Lung (tissue), 12 donors: ENCODE data around the gene E4F1. TPM values are rescaled to one million over a fixed set of nuclear protein-coding genes. Genes with fewer than 3 reads are reported as not detected.

Experiments used
- ATAC-seq: fragments of 200-7000 bp; cut with Tn5 transposase; one replicate; pipeline ENCODE4 v1.9.1; 2020; ENCODE audit warnings: moderate number of reproducible peaks; ENCODE audit not compliant: insufficient read depth, low FRiP score
- DNase-seq, 3 donors: peaks; one replicate each; pipeline ENCODE4 v3.0.0-alpha.2; 2013 to 2017
- H3K27ac ChIP-seq, 2 donors: one replicate each; pipeline ENCODE4 v1.5.1; 2013; ENCODE audit warnings: mild to moderate bottlenecking in 2 of 2, moderate library complexity in 2 of 2, control low read depth in 1 of 2, inconsistent platforms in 1 of 2, low read depth in 1 of 2, low read length in 1 of 2
- H3K27me3 ChIP-seq, 3 donors: one replicate each; pipeline ENCODE4 v1.5.1; 2013; ENCODE audit warnings: low read length in 2 of 3; ENCODE audit not compliant: control insufficient read depth in 3 of 3, insufficient read depth in 3 of 3
- H3K36me3 ChIP-seq, 4 donors: one replicate each; pipeline ENCODE4 v1.5.1; 2013; ENCODE audit warnings: low read length in 4 of 4, mild to moderate bottlenecking in 1 of 4, moderate library complexity in 1 of 4; ENCODE audit not compliant: control insufficient read depth in 4 of 4, insufficient read depth in 4 of 4
- H3K4me1 ChIP-seq, 5 donors: one replicate each; pipeline ENCODE4 v1.5.1; 2013; ENCODE audit warnings: low read length in 5 of 5, mild to moderate bottlenecking in 2 of 5, moderate library complexity in 1 of 5; ENCODE audit not compliant: control insufficient read depth in 5 of 5, insufficient read depth in 5 of 5
- H3K4me3 ChIP-seq: one replicate; pipeline ENCODE4 v1.5.1; 2013; ENCODE audit warnings: mild to moderate bottlenecking, control low read depth, moderate library complexity
- H3K9ac ChIP-seq, 2 donors: one replicate each; pipeline ENCODE4 v1.5.1; 2013; ENCODE audit warnings: low read length in 2 of 2, control low read depth in 1 of 2; ENCODE audit not compliant: insufficient read depth in 1 of 2
- H3K9me3 ChIP-seq, 4 donors: one replicate each; pipeline ENCODE4 v1.5.1; 2013; ENCODE audit warnings: low read length in 3 of 4, mild to moderate bottlenecking in 1 of 4, moderate library complexity in 1 of 4; ENCODE audit not compliant: control insufficient read depth in 4 of 4, insufficient read depth in 3 of 4
- CTCF ChIP-seq: IDR thresholded peaks from 2 replicates; pipeline ENCODE4 v1.5.1; 2012; ENCODE audit warnings: mild to moderate bottlenecking; ENCODE audit errors: control extremely low read depth, extremely low read depth
- WGBS, 2 donors: extraction: QIAGEN DNeasy Blood & Tissue Kit; methylation state at CpG; one replicate each; pipeline ENCODE4 v1.1.7; 2013; 5-methylcytosine and 5-hydroxymethylcytosine counted together
- polyA plus RNA-seq, 2 donors: library from polyadenylated mRNA; stranded (reverse); fragments of 200-250 nt; gene quantifications; one replicate each; pipeline ENCODE4 v1.2.1, GENCODE V29; 2013
- total RNA-seq, 2 donors: library from RNA; depleted of rRNA in 1 of 2; stranded (reverse); fragments of >200 nt in 1 of 2; gene quantifications; one replicate each; pipeline ENCODE4 v1.2.1, GENCODE V29; 2014 to 2021
- donor health status: control.
- donor health status: control.
- donor health status: Bipolar disorder and iron deficiency.
- donor health status: healthy.
- donor health status: DM: yes; HTN: yes; CAD: no.

Gene E4F1
- total and polyA plus RNA-seq, 4 donors: 21.0 to 30.2 (median 24.8) TPM

- Histone ChIP-seq H3K9ac (no peak overlapping the region), H3K4me1 (peaks cover 0 to 20% (median 9%) of the 10 kb centered on the region in 5 donors), H3K27me3 (no peaks in the 10 kb centered on the region), H3K27ac (peak overlapping the region; percentile 76 to 95), H3K9me3 (no peaks in the 10 kb centered on the region), H3K4me3 (no peak overlapping the region), H3K36me3 (peaks cover 0 to 25% (median 4%) of the 10 kb centered on the region in 4 donors)
- ATAC-seq (no peak), DNase-seq (no peak)
- TF ChIP-seq CTCF: no peak
- 49 to 61% methylated on average over 19 of the region's 19 CpGs for WGBS, 2 donors
These were observed 10.7 kb upstream of the E4F1 start for GRCh38 chr16:2212362-2213324.

- Histone ChIP-seq H3K36me3 (peaks cover 0 to 11% (median 2%) of the 10 kb centered on the region in 4 donors), H3K27me3 (no peaks in the 10 kb centered on the region), H3K27ac (peak overlapping the region; percentile 95), H3K4me3 (peak overlapping the region; percentile 81), H3K9me3 (no peaks in the 10 kb centered on the region), H3K9ac (peak overlapping the region in 1 of 2 donors; percentile 47), H3K4me1 (peaks cover 0 to 20% (median 9%) of the 10 kb centered on the region in 5 donors)
- WGBS, 2 donors: 1% methylated on average over 80 to 98 of the region's 98 CpGs
- no peak for TF ChIP-seq CTCF
- ATAC-seq (no peak), DNase-seq (no peak)
These were observed 9.3 kb upstream of the E4F1 start for GRCh38 chr16:2213817-2214718.

GRCh38 chr16:2214719-2214968, 8.7 kb upstream of the E4F1 start, which contains the start of gene PGP:
TSS of gene PGP (minus strand) at chr16:2214840. CDS start at chr16:2214777, 63 bp downstream.
- Histone ChIP-seq H3K9me3 (no peaks in the 10 kb centered on the region), H3K36me3 (peaks cover 0 to 5% (median 0%) of the 10 kb centered on the region in 4 donors), H3K27me3 (no peaks in the 10 kb centered on the region), H3K4me1 (peaks cover 0 to 20% (median 9%) of the 10 kb centered on the region in 5 donors), H3K9ac (peak within 1 kb of the TSS; percentile 11 to 69), H3K4me3 (peak within 1 kb of the TSS; percentile 81), H3K27ac (peak within 1 kb of the TSS; percentile 95 to 98)
- TF ChIP-seq CTCF: no peak
- ATAC-seq (peak; percentile 93), DNase-seq (no peak)
- 0% methylated on average over 46 to 48 of the region's 48 CpGs for WGBS, 2 donors
